ENCODE data around the gene EYS.

Gene EYS

GRCh38 chr6:64225503-64225902 is 1481.5 kb downstream of the EYS start:
- no peak for TF ChIP-seq ZNF565 (CRISPR knock-in tag; conservative IDR thresholded peaks at IDR 0.05; ENCODE audit: low read depth)
- no peak for TF ChIP-seq ZNF8 (CRISPR knock-in tag; IDR thresholded peaks at IDR 0.05)
- TF ChIP-seq PPARA (CRISPR knock-in tag; IDR thresholded peaks at IDR 0.05; ENCODE audit: borderline replicate concordance): no peak
- TF ChIP-seq ZC3H10 (CRISPR knock-in tag; IDR thresholded peaks at IDR 0.05): no peak
- TF ChIP-seq, protein P1, sequence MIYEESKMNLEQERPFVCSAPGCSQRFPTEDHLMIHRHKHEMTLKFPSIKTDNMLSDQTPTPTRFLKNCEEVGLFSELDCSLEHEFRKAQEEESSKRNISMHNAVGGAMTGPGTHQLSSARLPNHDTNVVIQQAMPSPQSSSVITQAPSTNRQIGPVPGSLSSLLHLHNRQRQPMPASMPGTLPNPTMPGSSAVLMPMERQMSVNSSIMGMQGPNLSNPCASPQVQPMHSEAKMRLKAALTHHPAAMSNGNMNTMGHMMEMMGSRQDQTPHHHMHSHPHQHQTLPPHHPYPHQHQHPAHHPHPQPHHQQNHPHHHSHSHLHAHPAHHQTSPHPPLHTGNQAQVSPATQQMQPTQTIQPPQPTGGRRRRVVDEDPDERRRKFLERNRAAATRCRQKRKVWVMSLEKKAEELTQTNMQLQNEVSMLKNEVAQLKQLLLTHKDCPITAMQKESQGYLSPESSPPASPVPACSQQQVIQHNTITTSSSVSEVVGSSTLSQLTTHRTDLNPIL (CRISPR knock-in tag; IDR thresholded peaks at IDR 0.05; ENCODE audit: low read depth): no peak
- TF ChIP-seq, protein P2, sequence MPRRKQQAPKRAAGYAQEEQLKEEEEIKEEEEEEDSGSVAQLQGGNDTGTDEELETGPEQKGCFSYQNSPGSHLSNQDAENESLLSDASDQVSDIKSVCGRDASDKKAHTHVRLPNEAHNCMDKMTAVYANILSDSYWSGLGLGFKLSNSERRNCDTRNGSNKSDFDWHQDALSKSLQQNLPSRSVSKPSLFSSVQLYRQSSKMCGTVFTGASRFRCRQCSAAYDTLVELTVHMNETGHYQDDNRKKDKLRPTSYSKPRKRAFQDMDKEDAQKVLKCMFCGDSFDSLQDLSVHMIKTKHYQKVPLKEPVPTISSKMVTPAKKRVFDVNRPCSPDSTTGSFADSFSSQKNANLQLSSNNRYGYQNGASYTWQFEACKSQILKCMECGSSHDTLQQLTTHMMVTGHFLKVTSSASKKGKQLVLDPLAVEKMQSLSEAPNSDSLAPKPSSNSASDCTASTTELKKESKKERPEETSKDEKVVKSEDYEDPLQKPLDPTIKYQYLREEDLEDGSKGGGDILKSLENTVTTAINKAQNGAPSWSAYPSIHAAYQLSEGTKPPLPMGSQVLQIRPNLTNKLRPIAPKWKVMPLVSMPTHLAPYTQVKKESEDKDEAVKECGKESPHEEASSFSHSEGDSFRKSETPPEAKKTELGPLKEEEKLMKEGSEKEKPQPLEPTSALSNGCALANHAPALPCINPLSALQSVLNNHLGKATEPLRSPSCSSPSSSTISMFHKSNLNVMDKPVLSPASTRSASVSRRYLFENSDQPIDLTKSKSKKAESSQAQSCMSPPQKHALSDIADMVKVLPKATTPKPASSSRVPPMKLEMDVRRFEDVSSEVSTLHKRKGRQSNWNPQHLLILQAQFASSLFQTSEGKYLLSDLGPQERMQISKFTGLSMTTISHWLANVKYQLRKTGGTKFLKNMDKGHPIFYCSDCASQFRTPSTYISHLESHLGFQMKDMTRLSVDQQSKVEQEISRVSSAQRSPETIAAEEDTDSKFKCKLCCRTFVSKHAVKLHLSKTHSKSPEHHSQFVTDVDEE (CRISPR knock-in tag; IDR thresholded peaks at IDR 0.05): no peak
- no peak for TF ChIP-seq POU6F1 (CRISPR knock-in tag; IDR thresholded peaks at IDR 0.05; ENCODE audit: borderline replicate concordance, low read depth)
- TF ChIP-seq BACH2 (CRISPR knock-in tag; IDR thresholded peaks at IDR 0.05; ENCODE audit: borderline replicate concordance): no peak
- no peak for ATAC-seq

- no peak for ATAC-seq
- TF ChIP-seq GLIS3 (CRISPR knock-in tag; IDR thresholded peaks at IDR 0.05) (no peak), TCF4 (CRISPR knock-in tag; IDR thresholded peaks at IDR 0.05; ENCODE audit: borderline replicate concordance) (no peak), ZFP30 (CRISPR knock-in tag; IDR thresholded peaks at IDR 0.05) (no peak), ZNF70 (CRISPR knock-in tag; IDR thresholded peaks at IDR 0.05) (no peak), ZNF565 (CRISPR knock-in tag; conservative IDR thresholded peaks at IDR 0.05; ENCODE audit: low read depth) (no peak), ZNF8 (CRISPR knock-in tag; IDR thresholded peaks at IDR 0.05) (no peak), CSRNP3 (CRISPR knock-in tag; IDR thresholded peaks at IDR 0.05) (no peak), CSDC2 (CRISPR knock-in tag; IDR thresholded peaks at IDR 0.05) (no peak), ZFP3 (CRISPR knock-in tag; IDR thresholded peaks at IDR 0.05) (no peak)
- TF ChIP-seq, protein P2 (CRISPR knock-in tag; IDR thresholded peaks at IDR 0.05): no peak
These were observed 1482.2 kb downstream of the EYS start for GRCh38 chr6:64224819-64225218.

DNA sequence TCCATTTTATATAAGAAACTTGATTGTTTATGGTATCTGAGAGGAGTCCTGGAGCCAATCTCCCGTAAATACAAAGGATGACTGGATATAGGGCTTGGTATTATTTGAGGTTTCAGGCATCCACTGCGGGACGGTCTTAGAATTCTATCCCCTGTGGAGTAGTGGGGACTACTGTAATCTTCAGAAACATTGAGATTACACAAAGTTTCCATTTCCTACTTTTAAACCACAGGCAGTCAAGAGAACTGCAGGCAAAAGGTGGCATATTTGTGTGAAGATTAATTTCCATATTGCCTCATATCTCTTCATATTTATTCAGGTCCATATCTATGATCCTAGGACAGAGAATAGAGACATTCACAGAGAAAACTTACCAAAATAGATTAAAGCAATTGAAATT is 1485.2 kb downstream of the EYS start:
- no peak for TF ChIP-seq PPARA (CRISPR knock-in tag; IDR thresholded peaks at IDR 0.05; ENCODE audit: borderline replicate concordance)
- TF ChIP-seq ZNF8 (CRISPR knock-in tag; IDR thresholded peaks at IDR 0.05): no peak
- no peak for TF ChIP-seq ZNF70 (CRISPR knock-in tag; IDR thresholded peaks at IDR 0.05)
- ATAC-seq: no peak

DNA sequence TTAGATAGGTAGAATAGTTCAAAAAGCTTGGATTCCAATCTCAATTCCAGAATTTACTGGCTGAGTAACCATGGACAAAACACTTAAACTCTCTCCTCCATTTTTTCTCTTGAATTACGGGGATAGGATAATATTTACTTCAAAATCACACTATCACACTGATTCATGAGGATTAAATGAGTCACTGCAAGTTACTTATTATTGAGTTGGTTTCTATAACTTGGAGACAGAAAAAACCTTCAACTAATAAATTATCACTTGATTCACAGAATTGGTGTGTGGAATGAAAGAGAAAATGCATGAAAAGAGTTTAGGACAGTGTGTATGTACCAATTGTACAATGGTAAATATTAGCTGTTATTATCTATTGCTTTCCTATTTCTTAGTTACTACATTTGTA is 1486.2 kb downstream of the EYS start:
- no peak for TF ChIP-seq TOX (CRISPR knock-in tag; IDR thresholded peaks at IDR 0.05; ENCODE audit: borderline replicate concordance)
- no peak for TF ChIP-seq ZNF8 (CRISPR knock-in tag; IDR thresholded peaks at IDR 0.05)
- TF ChIP-seq PPARA (CRISPR knock-in tag; IDR thresholded peaks at IDR 0.05; ENCODE audit: borderline replicate concordance): no peak
- TF ChIP-seq BACH2 (CRISPR knock-in tag; IDR thresholded peaks at IDR 0.05; ENCODE audit: borderline replicate concordance): no peak
- no peak for TF ChIP-seq POU6F1 (CRISPR knock-in tag; IDR thresholded peaks at IDR 0.05; ENCODE audit: borderline replicate concordance, low read depth)
- TF ChIP-seq ZFP30 (CRISPR knock-in tag; IDR thresholded peaks at IDR 0.05): no peak
- no peak for TF ChIP-seq ZFP3 (CRISPR knock-in tag; IDR thresholded peaks at IDR 0.05)
- TF ChIP-seq ESRRG (CRISPR knock-in tag; IDR thresholded peaks at IDR 0.05): no peak
- no peak for ATAC-seq

All from SK-N-SH treated with all-trans-retinoic acid at 6 μM for 48 hours (cell line).